22Rv1 (cell line): ENCODE data around the gene TACR2.

Source experiments
- CTCF ChIP-seq: fragments of 450-650 bp; IDR thresholded peaks from 2 replicates; pipeline ENCODE4 v1.5.1; 2017; ENCODE audit warnings: mild to moderate bottlenecking
- ZFX ChIP-seq: fragments of 450-650 bp; IDR thresholded peaks from 2 replicates; pipeline ENCODE4 v1.6.1; 2017; ENCODE audit warnings: antibody characterized with exemption, borderline replicate concordance

DNA sequence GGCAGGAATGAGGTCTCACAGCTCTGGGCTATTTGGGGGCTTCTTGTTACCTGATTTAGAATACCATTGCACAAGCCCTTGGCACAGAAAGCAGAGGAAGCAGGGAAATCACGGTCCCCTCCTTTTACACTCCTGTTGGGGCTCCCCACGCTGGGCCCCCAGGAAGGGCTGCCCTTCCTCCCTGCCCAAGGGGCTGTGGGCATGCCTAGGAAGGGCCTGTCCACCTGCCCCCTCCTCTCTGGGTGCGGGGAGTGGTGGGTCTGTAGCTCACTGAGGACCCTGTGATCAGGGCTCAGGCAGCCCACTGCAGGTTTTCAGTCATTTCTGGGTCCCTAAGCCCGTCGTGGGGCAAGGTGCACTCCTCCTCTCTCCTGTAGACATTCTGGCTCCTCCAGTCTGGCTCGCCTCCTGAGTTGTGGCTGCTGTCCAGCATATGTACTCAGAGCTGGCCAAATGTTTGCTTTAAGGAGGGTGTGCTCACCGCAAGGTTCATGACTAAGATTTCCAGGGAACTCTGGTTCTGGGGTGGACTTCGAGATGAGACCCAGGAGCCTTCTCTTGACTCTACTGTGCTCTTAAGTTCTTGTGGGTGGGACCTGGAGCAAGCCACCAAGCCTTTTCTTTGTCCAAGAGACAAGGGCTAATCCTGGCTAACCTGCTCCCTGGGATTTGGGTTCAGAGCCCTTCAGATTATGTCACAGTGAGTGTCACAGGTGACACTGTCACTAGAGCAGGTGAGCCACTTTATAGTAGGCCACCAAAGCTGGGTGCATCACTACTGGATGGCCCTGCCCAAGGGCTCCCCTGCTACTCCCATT is 56.0 kb downstream of the TACR2 start:
- TF ChIP-seq CTCF (no peak), ZFX (no peak)
